ENCODE measurements around the gene VEGFA.

Gene VEGFA

GRCh38 chr6:43826730-43827129 is 56.7 kb downstream of the VEGFA start:
- DNase-seq: no peak

GRCh38 chr6:43827898-43828297 is 57.9 kb downstream of the VEGFA start:
- DNase-seq: no peak

GRCh38 chr6:43828711-43829110 is 58.7 kb downstream of the VEGFA start:
- DNase-seq: no peak

- DNase-seq: no peak
Observed at GRCh38 chr6:43829470-43829869, 59.5 kb downstream of the VEGFA start.

GRCh38 chr6:43830775-43831174 is 60.8 kb downstream of the VEGFA start:
- DNase-seq: no peak

- DNase-seq: no peak
Observed at GRCh38 chr6:43831191-43831590, 61.2 kb downstream of the VEGFA start.

- DNase-seq: no peak
Observed at GRCh38 chr6:43833223-43833995, 63.4 kb downstream of the VEGFA start.

GRCh38 chr6:43833996-43834390 is 64.0 kb downstream of the VEGFA start:
- no peak for DNase-seq

- DNase-seq: no peak
Observed at GRCh38 chr6:43834528-43835155, 64.6 kb downstream of the VEGFA start.

GRCh38 chr6:43835872-43836419 is 65.9 kb downstream of the VEGFA start:
- no peak for DNase-seq

Data from retina (tissue), 1 donor.